Subcutaneous adipose tissue (tissue), 4 donors: ENCODE results near the gene ARHGAP18. TPM values are rescaled to one million over a fixed set of nuclear protein-coding genes. Genes with fewer than 3 reads are reported as not detected.

Experiments
- CTCF ChIP-seq: fragments of 450-650 bp; IDR thresholded peaks from one replicate; pipeline ENCODE4 v1.5.1; 2016; ENCODE audit warnings: low read depth, mild to moderate bottlenecking, control low read depth, antibody characterized with exemption, moderate library complexity
- total RNA-seq, 4 donors: library from RNA; depleted of rRNA; stranded (reverse); fragments of >200 nt; gene quantifications; one replicate each; pipeline ENCODE4 v1.1.0, GENCODE V29; 2016

Gene ARHGAP18
- total RNA-seq, 4 donors from 2014 or later = 20.7 to 44.2 (median 29.7) TPM

GRCh38 chr6:129691709-129692108 lies 18.3 kb downstream of the ARHGAP18 start:
- no peak for TF ChIP-seq CTCF

- no peak for TF ChIP-seq CTCF
Observed at GRCh38 chr6:129691043-129691640, 18.8 kb downstream of the ARHGAP18 start.

- TF ChIP-seq CTCF = no peak
Observed at GRCh38 chr6:129686941-129687627, 22.9 kb downstream of the ARHGAP18 start.

- TF ChIP-seq CTCF = no peak
Observed at GRCh38 chr6:129685662-129686031, 24.3 kb downstream of the ARHGAP18 start.

- no peak for TF ChIP-seq CTCF
Observed at GRCh38 chr6:129684903-129685661, 24.9 kb downstream of the ARHGAP18 start.

GRCh38 chr6:129684323-129684884 lies 25.6 kb downstream of the ARHGAP18 start:
- no peak for TF ChIP-seq CTCF

DNA sequence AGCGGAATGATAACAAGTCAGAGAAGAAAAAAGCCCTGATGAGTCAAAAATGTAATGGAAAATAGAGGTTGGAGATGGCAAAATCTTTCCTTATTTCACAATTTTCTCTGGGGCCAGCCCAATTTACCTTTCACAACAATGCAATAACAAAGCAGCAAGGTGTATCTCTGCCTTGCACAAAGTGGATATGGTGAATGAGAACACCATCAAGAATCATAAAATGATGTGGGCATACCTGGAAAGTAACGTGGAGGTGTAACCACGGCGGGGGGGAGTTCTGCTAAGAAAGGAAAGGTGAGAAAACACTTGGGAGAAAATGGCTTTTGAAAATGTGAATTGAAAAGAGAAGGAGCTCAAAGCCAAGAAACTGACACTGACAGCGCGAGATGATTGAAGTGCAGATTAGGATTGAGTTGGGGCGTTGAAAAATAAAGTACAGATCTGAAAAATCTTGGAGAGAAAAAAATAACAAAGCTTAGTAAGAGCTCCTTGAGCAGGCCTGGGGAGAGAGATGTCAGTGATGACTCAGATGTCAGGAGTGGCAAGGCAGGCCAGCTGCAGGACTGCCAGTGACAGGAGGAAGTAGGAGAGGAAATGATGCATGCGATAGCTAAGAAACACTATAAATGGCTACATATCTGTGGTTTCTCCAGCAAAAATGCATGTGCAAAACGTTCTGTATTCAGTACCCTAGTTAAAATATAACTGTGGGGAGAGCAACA lies 26.2 kb downstream of the ARHGAP18 start:
- no peak for TF ChIP-seq CTCF
